NCI-H128 (cell line): ENCODE results near the gene PRSS22.

ENCODE experiments used
- DNase-seq: peaks from one replicate; lab custom pipeline; 2025; ENCODE audit not compliant: unreplicated experiment; lab: John Stamatoyannopoulos, UW

PRSS22 gene

GRCh38 chr16:2881783-2882649 lies 24.0 kb upstream of the PRSS22 start:
- no peak for DNase-seq

- no peak for DNase-seq
Measured at GRCh38 chr16:2879854-2880508, 22.0 kb upstream of the PRSS22 start.

GRCh38 chr16:2874912-2875362 lies 17.0 kb upstream of the PRSS22 start:
- no peak for DNase-seq

GRCh38 chr16:2874032-2874911 lies 16.3 kb upstream of the PRSS22 start:
- no peak for DNase-seq

GRCh38 chr16:2871926-2872325 lies 14.0 kb upstream of the PRSS22 start:
- DNase-seq: no peak

GRCh38 chr16:2867987-2868789 lies 10.2 kb upstream of the PRSS22 start:
- DNase-seq: peak; percentile 70

- no peak for DNase-seq
Measured at GRCh38 chr16:2867661-2867986, 9.7 kb upstream of the PRSS22 start.

GRCh38 chr16:2866431-2866830 lies 8.5 kb upstream of the PRSS22 start:
- DNase-seq: no peak

- DNase-seq: no peak
Measured at GRCh38 chr16:2865651-2866050, 7.7 kb upstream of the PRSS22 start.

- DNase-seq: no peak
Measured at GRCh38 chr16:2860826-2861567, 3.0 kb upstream of the PRSS22 start.

GRCh38 chr16:2859686-2860265 lies 1.8 kb upstream of the PRSS22 start:
- no peak for DNase-seq

- DNase-seq: no peak
Measured at GRCh38 chr16:2858245-2859025, 465 bp upstream of the PRSS22 start.

- no peak for DNase-seq
Measured at GRCh38 chr16:2856686-2857450, 1.1 kb downstream of the PRSS22 start.

GRCh38 chr16:2856061-2856670 lies 1.8 kb downstream of the PRSS22 start:
- no peak for DNase-seq

- DNase-seq: no peak
Measured at GRCh38 chr16:2855536-2855935, 2.4 kb downstream of the PRSS22 start.

- no peak for DNase-seq
Measured at GRCh38 chr16:2854700-2855309, 3.2 kb downstream of the PRSS22 start.

- no peak for DNase-seq
Measured at GRCh38 chr16:2853531-2854073, 4.4 kb downstream of the PRSS22 start.
